ENCODE data around the gene PVR.

DNA sequence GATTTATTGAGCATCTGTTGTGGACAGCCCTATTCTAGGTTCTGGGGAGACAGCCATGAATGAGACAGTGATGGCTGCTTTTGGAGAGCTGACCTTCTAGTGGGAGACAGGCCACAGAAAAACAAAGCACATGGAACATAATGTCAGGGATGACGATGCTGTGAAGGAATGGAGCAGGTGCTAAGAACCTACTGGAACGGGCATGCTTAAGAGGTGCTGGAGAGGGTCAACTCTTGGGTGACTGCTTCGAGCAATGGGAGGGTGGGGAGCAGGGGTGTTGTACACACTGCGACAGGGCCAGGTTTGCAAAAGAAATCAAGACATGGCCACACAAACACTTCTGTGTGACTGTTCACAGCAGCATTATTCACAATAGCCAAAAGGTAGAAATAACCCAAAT lies 43.2 kb downstream of the PVR start:
- TF ChIP-seq, protein P1, sequence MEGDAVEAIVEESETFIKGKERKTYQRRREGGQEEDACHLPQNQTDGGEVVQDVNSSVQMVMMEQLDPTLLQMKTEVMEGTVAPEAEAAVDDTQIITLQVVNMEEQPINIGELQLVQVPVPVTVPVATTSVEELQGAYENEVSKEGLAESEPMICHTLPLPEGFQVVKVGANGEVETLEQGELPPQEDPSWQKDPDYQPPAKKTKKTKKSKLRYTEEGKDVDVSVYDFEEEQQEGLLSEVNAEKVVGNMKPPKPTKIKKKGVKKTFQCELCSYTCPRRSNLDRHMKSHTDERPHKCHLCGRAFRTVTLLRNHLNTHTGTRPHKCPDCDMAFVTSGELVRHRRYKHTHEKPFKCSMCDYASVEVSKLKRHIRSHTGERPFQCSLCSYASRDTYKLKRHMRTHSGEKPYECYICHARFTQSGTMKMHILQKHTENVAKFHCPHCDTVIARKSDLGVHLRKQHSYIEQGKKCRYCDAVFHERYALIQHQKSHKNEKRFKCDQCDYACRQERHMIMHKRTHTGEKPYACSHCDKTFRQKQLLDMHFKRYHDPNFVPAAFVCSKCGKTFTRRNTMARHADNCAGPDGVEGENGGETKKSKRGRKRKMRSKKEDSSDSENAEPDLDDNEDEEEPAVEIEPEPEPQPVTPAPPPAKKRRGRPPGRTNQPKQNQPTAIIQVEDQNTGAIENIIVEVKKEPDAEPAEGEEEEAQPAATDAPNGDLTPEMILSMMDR (conservative IDR thresholded peaks at IDR 0.05; ENCODE audit: low read length): no peak
- TF ChIP-seq EZH2phosphoT487 (IDR thresholded peaks at IDR 0.05; ENCODE audit: borderline replicate concordance): no peak

Data from Loucy (cell line).